H1 (cell line): ENCODE results near the gene PPP1R9A. TPM values are rescaled to one million over a fixed set of nuclear protein-coding genes. Genes with fewer than 3 reads are reported as not detected.

Experiments
- CTCF ChIA-PET: fragments of 300-600 bp; sonication (Branson Sonifier 250); formaldehyde crosslinking; loops from one replicate; lab custom pipeline; 2021; ENCODE audit not compliant: partially characterized antibody; lab: Charles Lee
- POLR2A ChIA-PET: fragments of 300-600 bp; sonication (Branson Sonifier 250); formaldehyde crosslinking; loops from one replicate; lab custom pipeline; 2021; ENCODE audit warnings: inconsistent platforms; ENCODE audit not compliant: partially characterized antibody; lab: Charles Lee
- DNase-seq, 2 experiments: peaks; one replicate each; pipeline versions ENCODE4 v3.0.0 to v3.0.0-alpha.2; 2010 to 2022; ENCODE audit warnings: low spot score in 2 of 2, low read depth in 1 of 2, mixed read lengths in 1 of 2
- FAIRE-seq: peaks from 2 replicates; lab custom pipeline; 2011; peaks lifted over from hg19 to GRCh38; lab: Jason Lieb, UNC
- H2AFZ ChIP-seq: 2 replicates; pipeline ENCODE4 v1.8.1; 2012; ENCODE audit warnings: low read length, inconsistent platforms
- H2AK5ac ChIP-seq: 2 replicates; pipeline ENCODE4 v1.6.1; 2013; ENCODE audit warnings: low read depth, low read length
- H2BK120ac ChIP-seq: replicated peaks from 2 replicates; pipeline ENCODE3; 2013; ENCODE audit warnings: low read depth, low read length, inconsistent platforms
- H2BK12ac ChIP-seq: 2 replicates; pipeline ENCODE4 v1.6.1; 2013; ENCODE audit warnings: low read depth, low read length
- H2BK15ac ChIP-seq: 2 replicates; pipeline ENCODE4 v1.6.1; 2013; ENCODE audit warnings: low read length
- H2BK20ac ChIP-seq: 2 replicates; pipeline ENCODE4 v1.6.1; 2013; ENCODE audit warnings: low read length
- H2BK5ac ChIP-seq: 2 replicates; pipeline ENCODE4 v1.6.1; 2013; ENCODE audit warnings: low read depth, low read length
- H3K14ac ChIP-seq: 2 replicates; pipeline ENCODE4 v1.6.1; 2013; ENCODE audit warnings: inconsistent platforms; ENCODE audit not compliant: insufficient read length
- H3K18ac ChIP-seq: 2 replicates; pipeline ENCODE4 v1.6.1; 2013; ENCODE audit warnings: low read length; ENCODE audit errors: extremely low read depth
- H3K23ac ChIP-seq: 2 replicates; pipeline ENCODE4 v1.6.1; 2013; ENCODE audit warnings: inconsistent platforms; ENCODE audit not compliant: insufficient read length
- H3K23me2 ChIP-seq: 2 replicates; pipeline ENCODE4 v1.6.1; 2013; ENCODE audit warnings: low read depth, low read length
- H3K27ac ChIP-seq: 2 replicates; pipeline ENCODE4 v1.6.1; 2011; ENCODE audit warnings: low read depth, low read length, inconsistent platforms
- H3K27me3 ChIP-seq, 4 experiments: replicated peaks in 1 of 4; 1 replicate in 1 of 4; 2 replicates in 3 of 4; pipeline versions ENCODE4 v1.6.1 to v1.8.1; 2011 to 2013; ENCODE audit warnings: low read length in 3 of 4, mild to moderate bottlenecking in 3 of 4, inconsistent platforms in 2 of 4, mixed read lengths in 2 of 4, moderate library complexity in 1 of 4; ENCODE audit not compliant: control insufficient read depth in 3 of 4, insufficient read depth in 3 of 4; ENCODE audit errors: extremely low read depth in 1 of 4
- H3K36me3 ChIP-seq, 4 experiments: 2 replicates each; pipeline versions ENCODE4 v1.6.1 to v1.8.1; 2011 to 2013; ENCODE audit warnings: mild to moderate bottlenecking in 4 of 4, low read length in 3 of 4, moderate library complexity in 2 of 4, control low read depth in 1 of 4, inconsistent platforms in 1 of 4; ENCODE audit not compliant: insufficient read depth in 4 of 4, control insufficient read depth in 2 of 4
- H3K4ac ChIP-seq: replicated peaks from 2 replicates; pipeline ENCODE3; 2013; ENCODE audit warnings: low read length, low read depth, mixed read lengths, inconsistent platforms; ENCODE audit not compliant: insufficient read length
- H3K4me1 ChIP-seq, 4 experiments: replicated peaks in 1 of 4; 1 replicate in 1 of 4; 2 replicates in 3 of 4; pipeline versions ENCODE4 v1.6.1 to v1.8.1; 2011 to 2013; ENCODE audit warnings: low read length in 3 of 4, inconsistent platforms in 2 of 4, mixed read lengths in 1 of 4; ENCODE audit not compliant: insufficient read depth in 4 of 4, control insufficient read depth in 3 of 4
- H3K4me2 ChIP-seq, 2 experiments: 2 replicates each; pipeline versions ENCODE4 v1.6.1 to v1.8.1; 2011 to 2013; ENCODE audit warnings: low read depth in 2 of 2, low read length in 2 of 2, control low read depth in 1 of 2, inconsistent platforms in 1 of 2, mild to moderate bottlenecking in 1 of 2; ENCODE audit not compliant: insufficient read depth in 1 of 2
- H3K4me3 ChIP-seq, 4 experiments: fragments of 200-600, 300-600 bp in 1 of 4; sonication (generic), shearing (Covaris generic), sonication (Bioruptor Twin) in 1 of 4; 2 replicates each; pipeline versions ENCODE4 v1.5.1 to v1.8.1; 2011 to 2016; ENCODE audit warnings: low read length in 4 of 4, low read depth in 3 of 4, control low read depth in 2 of 4, inconsistent platforms in 2 of 4, mild to moderate bottlenecking in 2 of 4, mixed read lengths in 1 of 4, moderate library complexity in 1 of 4; ENCODE audit not compliant: insufficient read depth in 2 of 4; ENCODE audit errors: extremely low read depth in 1 of 4
- H3K56ac ChIP-seq: replicated peaks from 2 replicates; pipeline ENCODE3; 2013; ENCODE audit warnings: low read depth, mild to moderate bottlenecking, mixed read lengths, low read length, inconsistent platforms; ENCODE audit not compliant: insufficient read length
- H3K79me1 ChIP-seq: 2 replicates; pipeline ENCODE4 v1.6.1; 2013; ENCODE audit warnings: low read depth, low read length, control low read depth
- H3K79me2 ChIP-seq, 2 experiments: 2 replicates each; pipeline versions ENCODE4 v1.6.1 to v1.8.1; 2012 to 2013; ENCODE audit warnings: low read length in 2 of 2, mild to moderate bottlenecking in 2 of 2, inconsistent platforms in 1 of 2; ENCODE audit not compliant: insufficient read depth in 2 of 2, control insufficient read depth in 1 of 2
- H3K9ac ChIP-seq, 4 experiments: replicated peaks in 1 of 4; 1 replicate in 1 of 4; 2 replicates in 3 of 4; pipeline versions ENCODE4 v1.6.1 to v1.8.1; 2011 to 2013; ENCODE audit warnings: low read depth in 3 of 4, low read length in 3 of 4, control low read depth in 2 of 4, mild to moderate bottlenecking in 2 of 4, moderate library complexity in 2 of 4, inconsistent platforms in 1 of 4; ENCODE audit errors: extremely low read depth in 1 of 4
- H3K9me3 ChIP-seq, 2 experiments: 2 replicates each; pipeline versions ENCODE4 v1.6.1 to v1.8.1; 2012 to 2013; ENCODE audit warnings: mild to moderate bottlenecking in 2 of 2, moderate library complexity in 2 of 2, control low read depth in 1 of 2, inconsistent platforms in 1 of 2, low read depth in 1 of 2, low read length in 1 of 2, mixed read lengths in 1 of 2; ENCODE audit not compliant: insufficient read depth in 2 of 2
- H4K20me1 ChIP-seq, 2 experiments: replicated peaks in 1 of 2; 2 replicates each; pipeline versions ENCODE3 to v1.8.1; 2011 to 2013; ENCODE audit warnings: inconsistent platforms in 2 of 2, low read length in 2 of 2, mild to moderate bottlenecking in 1 of 2; ENCODE audit not compliant: insufficient read depth in 2 of 2, control insufficient read depth in 1 of 2
- H4K5ac ChIP-seq: 2 replicates; pipeline ENCODE4 v1.6.1; 2013; ENCODE audit warnings: low read length, low read depth, mixed read lengths, inconsistent platforms; ENCODE audit not compliant: insufficient read length
- H4K8ac ChIP-seq: 2 replicates; pipeline ENCODE4 v1.8.0; 2013; ENCODE audit warnings: mild to moderate bottlenecking, moderate library complexity, low read length, inconsistent platforms; ENCODE audit not compliant: insufficient read depth; ENCODE audit errors: extremely low read depth
- H4K91ac ChIP-seq: replicated peaks from 2 replicates; pipeline ENCODE3; 2013; ENCODE audit warnings: low read length, mixed read lengths, inconsistent platforms; ENCODE audit not compliant: insufficient read length
- BACH1 ChIP-seq: IDR thresholded peaks from 2 replicates; pipeline ENCODE4 v1.6.1; 2012; ENCODE audit warnings: low read length, improper control_type of control experiment
- CREB1 ChIP-seq: IDR thresholded peaks from 2 replicates; pipeline ENCODE4 v1.6.1; 2012; ENCODE audit warnings: inconsistent platforms
- CTBP2 ChIP-seq: IDR thresholded peaks from 2 replicates; pipeline ENCODE4 v1.7.0; 2011; ENCODE audit warnings: borderline replicate concordance, mild to moderate bottlenecking, moderate library complexity, mixed read lengths, low read length; ENCODE audit not compliant: insufficient read depth, insufficient read length
- EGR1 ChIP-seq: IDR thresholded peaks from 2 replicates; pipeline ENCODE4 v1.6.1; 2011; ENCODE audit warnings: low read depth, low read length, borderline replicate concordance
- GABPA ChIP-seq: IDR thresholded peaks from 2 replicates; pipeline ENCODE4 v1.6.1; 2011; ENCODE audit warnings: mild to moderate bottlenecking, low read length, moderate library complexity, borderline replicate concordance; ENCODE audit not compliant: insufficient read depth
- HDAC2 ChIP-seq, 2 experiments: fragments of 300-600 bp in 1 of 2; sonication (generic) in 1 of 2; IDR thresholded peaks; 2 replicates each; pipeline ENCODE4 v1.6.1; 2011 to 2012; ENCODE audit warnings: low read depth in 2 of 2, low read length in 2 of 2, mild to moderate bottlenecking in 2 of 2, moderate library complexity in 2 of 2, borderline replicate concordance in 1 of 2, inconsistent platforms in 1 of 2
- KDM1A ChIP-seq: fragments of 200-600, 300-600 bp; sonication (generic); IDR thresholded peaks from 2 replicates; pipeline ENCODE4 v1.7.1; 2016; ENCODE audit warnings: mild to moderate bottlenecking, low read length, borderline replicate concordance
- RFX5 ChIP-seq: IDR thresholded peaks from 2 replicates; pipeline ENCODE4 v1.6.1; 2011; ENCODE audit warnings: low read depth, low read length, improper control_type of control experiment, borderline replicate concordance
- RXRA ChIP-seq: IDR thresholded peaks from 2 replicates; pipeline ENCODE4 v1.6.1; 2011; ENCODE audit warnings: low read depth, mild to moderate bottlenecking, low read length, moderate library complexity; ENCODE audit not compliant: insufficient read depth
- TEAD4 ChIP-seq: IDR thresholded peaks from 2 replicates; pipeline ENCODE4 v1.6.1; 2012; ENCODE audit warnings: low read depth, low read length, inconsistent platforms, mixed read lengths
- ZNF274 ChIP-seq: IDR thresholded peaks from 2 replicates; pipeline ENCODE4 v1.7.0; 2012; ENCODE audit warnings: low read length, borderline replicate concordance; ENCODE audit errors: extremely low read depth
- WGBS, 2 experiments: shearing (Covaris generic) in 1 of 2; methylation state at CpG; one replicate each; pipeline versions ENCODE4 v1.1.6 to v1.1.7; 2013 to 2015; ENCODE audit warnings: low lambda C conversion rate in 2 of 2, mixed read lengths in 2 of 2, inconsistent platforms in 1 of 2, low coverage in 1 of 2, missing lambda C conversion rate in 1 of 2; ENCODE audit not compliant: insufficient replicate concordance in 2 of 2, insufficient coverage in 1 of 2, insufficient read length in 1 of 2; ENCODE audit errors: extremely low coverage in 1 of 2, missing lambda C conversion rate in 1 of 2; 5-methylcytosine and 5-hydroxymethylcytosine counted together
- polyA plus RNA-seq, 7 experiments: library from polyadenylated mRNA; depleted of rRNA in 3 of 7; stranded (reverse) in 5 of 7; unstranded in 2 of 7; fragments of >200 nt in 5 of 7; fragments of 200-250 nt in 2 of 7; gene quantifications; 1 replicate in 5 of 7; 2 replicates in 1 of 7; 4 replicates in 1 of 7; pipeline versions ENCODE4 v1.2.1 to v1.2.3, GENCODE V29; 2011 to 2013; ENCODE audit warnings: missing spikeins in 2 of 7, mixed read lengths in 2 of 7
- total RNA-seq: library from RNA; stranded (reverse); fragmentation: NEBNext Ultra II Directional; extraction: Animal tissue kit (Norgen Biotek cat#: 25700); gene quantifications from 2 replicates; pipeline ENCODE4 v1.2.1, GENCODE V29; 2021

Gene PPP1R9A
- total and polyA plus RNA-seq, 2 of the 8 experiments (the other 6 are each of a cell fraction or from before 2014, with no cell fraction given) = 3.0 to 20.3 TPM

DNA sequence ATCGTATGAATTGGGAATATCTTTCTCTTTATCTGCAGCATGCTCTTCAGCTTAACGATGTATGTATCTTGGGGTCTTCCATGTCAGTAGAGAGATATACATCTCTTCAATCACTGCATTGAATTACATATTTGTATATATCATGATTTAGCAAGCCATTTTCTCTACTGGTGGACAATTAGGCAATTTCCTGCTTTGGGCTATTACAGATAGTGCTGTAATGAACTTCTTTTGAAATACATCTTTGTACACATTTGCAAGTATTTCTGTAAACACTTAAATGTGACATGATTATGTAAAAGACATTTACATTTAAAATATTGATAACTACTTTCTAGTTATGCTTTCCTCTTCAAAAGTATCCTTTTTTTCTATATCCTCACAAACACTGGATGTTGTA, 199.0 kb downstream of the PPP1R9A start:
- no peaks in the 10 kb centered on the region for H3K27me3 ChIP-seq
- ChIA-PET POLR2A (no interaction called here), CTCF (interaction anchor here (0.6 kb wide), 1 partner anchor 92 kb away, joined by 3 read pairs; no protein-coding TSS in a partner anchor)
- H4K91ac ChIP-seq = no peak overlapping the region
- H3K36me3 ChIP-seq = no peaks in the 10 kb centered on the region
- no peak overlapping the region for H4K5ac ChIP-seq
- no peak overlapping the region for H3K9ac ChIP-seq
- FAIRE-seq (no peak), DNase-seq (no peak)
- no peaks in the 10 kb centered on the region for H3K79me1 ChIP-seq
- H2AFZ ChIP-seq = no peak overlapping the region
- no peak overlapping the region for H2BK120ac ChIP-seq
- H3K4me2 ChIP-seq = no peak overlapping the region
- no peak overlapping the region for H3K14ac ChIP-seq
- H4K20me1 ChIP-seq = no peaks in the 10 kb centered on the region
- H3K4me3 ChIP-seq = no peak overlapping the region
- H2AK5ac ChIP-seq = no peak overlapping the region
- no peak overlapping the region for H4K8ac ChIP-seq
- H3K23me2 ChIP-seq = no peaks in the 10 kb centered on the region
- no peak overlapping the region for H2BK15ac ChIP-seq
- H2BK12ac ChIP-seq = no peak overlapping the region
- no peak overlapping the region for H3K18ac ChIP-seq
- H3K79me2 ChIP-seq = 0 out of 4 replicates have a peak, but pooled peaks cover 0 to 6% of the 10 kb centered on the region in 2 experiments
- H3K9me3 ChIP-seq = no peaks in the 10 kb centered on the region
- H3K4ac ChIP-seq = no peak overlapping the region
- H3K23ac ChIP-seq = no peak overlapping the region
- 92% methylated on average over 2 of the region's 2 CpGs; no CpG with 5 or more reads in 1 of the 2 experiments for WGBS, 2 experiments
- no peak overlapping the region for H3K27ac ChIP-seq
- H3K56ac ChIP-seq = no peak overlapping the region
- H3K4me1 ChIP-seq = peaks cover 0 to 3% (median 0%) of the 10 kb centered on the region in 4 experiments; a peak in 1 of 7 replicates
- H2BK20ac ChIP-seq = no peak overlapping the region
- H2BK5ac ChIP-seq = no peak overlapping the region
- TF ChIP-seq GABPA (no peak), KDM1A (no peak), TEAD4 (no peak), RXRA (no peak), BACH1 (no peak), EGR1 (no peak), HDAC2 (IDR thresholded peaks at IDR 0.05; ENCODE audit: borderline replicate concordance in 1 of 2, low read depth in 2 of 2, low read length in 2 of 2) (no peak), CREB1 (no peak), CTBP2 (no peak), RFX5 (no peak), ZNF274 (no peak)
